HG02798 (cell line): ENCODE results near the gene KRT75.

Experiments
- ATAC-seq: cut with Tn5 transposase; IDR thresholded peaks from one replicate; pipeline ENCODE4 v1.9.1; 2021; ENCODE audit warnings: mild to moderate bottlenecking; ENCODE audit not compliant: unreplicated experiment, poor library complexity

Gene KRT75

GRCh38 chr12:52441320-52441911 lies 7.2 kb upstream of the KRT75 start:
- ATAC-seq = no peak

GRCh38 chr12:52440821-52441319 lies 6.7 kb upstream of the KRT75 start:
- no peak for ATAC-seq

GRCh38 chr12:52439845-52440244 lies 5.7 kb upstream of the KRT75 start:
- ATAC-seq = no peak

GRCh38 chr12:52439420-52439819 lies 5.2 kb upstream of the KRT75 start:
- ATAC-seq = no peak

- ATAC-seq = no peak
Observed at GRCh38 chr12:52438305-52439301, 4.4 kb upstream of the KRT75 start.

- ATAC-seq = no peak
Observed at GRCh38 chr12:52437508-52437907, 3.3 kb upstream of the KRT75 start.

- ATAC-seq = no peak
Observed at GRCh38 chr12:52436828-52437474, 2.8 kb upstream of the KRT75 start.

GRCh38 chr12:52436000-52436827 lies 2.0 kb upstream of the KRT75 start:
- ATAC-seq = no peak

- ATAC-seq = no peak
Observed at GRCh38 chr12:52435659-52435999, 1.5 kb upstream of the KRT75 start.

- ATAC-seq = no peak
Observed at GRCh38 chr12:52434760-52435530, 774 bp upstream of the KRT75 start.

GRCh38 chr12:52433501-52434080 lies 580 bp downstream of the KRT75 start:
- no peak for ATAC-seq

GRCh38 chr12:52432559-52433207 lies 1.5 kb downstream of the KRT75 start:
- no peak for ATAC-seq

- no peak for ATAC-seq
Observed at GRCh38 chr12:52428121-52428520, 6.0 kb downstream of the KRT75 start.

GRCh38 chr12:52427083-52427482 lies 7.1 kb downstream of the KRT75 start:
- no peak for ATAC-seq

GRCh38 chr12:52426034-52426433 lies 8.1 kb downstream of the KRT75 start:
- no peak for ATAC-seq

- ATAC-seq = no peak
Observed at GRCh38 chr12:52425466-52425865, 8.7 kb downstream of the KRT75 start.

- no peak for ATAC-seq
Observed at GRCh38 chr12:52423661-52424500, 10.3 kb downstream of the KRT75 start.

GRCh38 chr12:52423035-52423434 lies 11.1 kb downstream of the KRT75 start:
- ATAC-seq = no peak
